Aorta (tissue), 5 donors: ENCODE measurements around the gene GRAMD2A. TPM values are rescaled to one million over a fixed set of nuclear protein-coding genes. Genes with fewer than 3 reads are reported as not detected.

ENCODE experiments used
- ATAC-seq: fragments of 200-7000 bp; cut with Tn5 transposase; one replicate; pipeline ENCODE4 v1.9.1; 2022; ENCODE audit warnings: moderate library complexity; ENCODE audit not compliant: low FRiP score
- DNase-seq, 2 donors: peaks; one replicate each; pipeline ENCODE4 v3.0.0-alpha.2; 2020
- H3K27ac ChIP-seq, 2 donors: one replicate each; pipeline ENCODE4 v1.5.1; 2013; ENCODE audit warnings: low read length in 2 of 2, mild to moderate bottlenecking in 2 of 2, moderate library complexity in 2 of 2, control low read depth in 1 of 2, inconsistent platforms in 1 of 2, low read depth in 1 of 2
- H3K27me3 ChIP-seq, 2 donors: one replicate each; pipeline ENCODE4 v1.6.1; 2013; ENCODE audit warnings: control low read depth in 1 of 2, low read length in 1 of 2, mild to moderate bottlenecking in 1 of 2, moderate library complexity in 1 of 2; ENCODE audit not compliant: insufficient read depth in 2 of 2, control insufficient read depth in 1 of 2
- H3K36me3 ChIP-seq, 2 donors: one replicate each; pipeline ENCODE4 v1.6.1; 2013; ENCODE audit warnings: control low read depth in 1 of 2, low read length in 1 of 2, mild to moderate bottlenecking in 1 of 2; ENCODE audit not compliant: insufficient read depth in 2 of 2, control insufficient read depth in 1 of 2
- H3K4me1 ChIP-seq, 2 donors: one replicate each; pipeline ENCODE4 v1.6.1; 2013; ENCODE audit warnings: low read length in 2 of 2, control low read depth in 1 of 2, mild to moderate bottlenecking in 1 of 2, moderate library complexity in 1 of 2; ENCODE audit not compliant: insufficient read depth in 2 of 2, control insufficient read depth in 1 of 2
- H3K4me3 ChIP-seq, 2 donors: one replicate each; pipeline ENCODE4 v1.5.1; 2013; ENCODE audit warnings: low read length in 2 of 2, control low read depth in 1 of 2, mild to moderate bottlenecking in 1 of 2
- H3K9me3 ChIP-seq: one replicate; pipeline ENCODE4 v1.6.1; 2013; ENCODE audit warnings: mild to moderate bottlenecking, low read length; ENCODE audit not compliant: control insufficient read depth
- whole genome bisulfite sequencing, 2 donors: extraction: QIAGEN DNeasy Blood & Tissue Kit; methylation state at CpG; one replicate each; pipeline ENCODE4 v1.1.7; 2013; 5-methylcytosine and 5-hydroxymethylcytosine counted together
- intact Hi-C, 2 donors: fragments of 100-400 bp; cut with DNase I; formaldehyde crosslinking; loops; one replicate each; pipeline versions ENCODE4 v1.14.2 to v1.15.0; 2022
- polyA plus RNA-seq, 2 donors: library from polyadenylated mRNA; stranded (reverse); fragments of 200-250 nt; gene quantifications; one replicate each; pipeline ENCODE4 v1.2.3, GENCODE V29; 2013
- total RNA-seq, 2 donors: library from RNA; stranded (reverse); fragmentation: NEBNext Ultra II Directional; extraction: Animal tissue kit (Norgen Biotek cat#: 25700); gene quantifications; one replicate each; pipeline ENCODE4 v1.2.1, GENCODE V29; 2021
- donor health status: healthy with polysubstance abuse.
- donor health status: Bipolar disorder and iron deficiency.
- donor health status: DM: no; HTN: no; CAD: no.
- donor health status: DM: no; HTN: no; CAD: no.
- donor health status: DM: yes; HTN: yes; CAD: no.

GRAMD2A gene
- total and polyA plus RNA-seq, 4 donors: 0.13 to 1.5 (median 0.56) TPM

DNA sequence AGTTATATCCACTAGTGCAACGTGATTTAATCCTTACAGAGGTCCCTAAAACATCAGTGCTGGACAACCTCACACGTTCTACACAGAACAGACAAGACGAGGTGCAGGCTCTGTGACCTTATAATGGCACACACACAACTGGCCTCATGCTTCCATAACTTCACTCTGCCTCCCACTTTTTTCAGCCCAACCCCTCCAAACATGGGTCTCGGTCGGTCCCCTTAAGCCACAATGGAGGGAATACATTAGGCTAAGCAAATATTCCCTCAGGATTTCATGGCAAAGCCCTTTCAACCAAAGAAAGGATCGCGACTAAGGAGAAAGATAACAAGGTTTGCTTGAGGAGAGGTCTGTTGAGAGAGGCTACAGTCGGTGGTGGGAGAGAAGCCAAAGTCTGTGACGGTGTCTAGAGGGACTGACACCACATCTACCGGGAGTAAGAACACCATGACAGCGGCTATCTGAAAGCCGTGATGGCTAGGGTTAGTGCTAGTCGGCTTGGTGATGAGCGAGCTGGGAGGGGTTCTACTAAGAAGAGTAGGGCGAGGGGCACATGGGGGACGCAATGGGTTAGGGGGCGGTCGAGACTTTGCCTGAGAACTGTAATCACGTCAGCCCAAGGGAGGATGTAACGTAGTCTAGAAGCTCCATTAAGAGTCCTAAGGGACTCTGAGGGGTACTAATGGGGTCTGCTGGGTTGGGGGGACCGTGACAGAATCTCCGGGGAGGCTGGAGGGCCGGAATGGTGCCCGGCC, 80.7 kb downstream of the GRAMD2A start:
- DNase-seq: peak in 1 of 2 donors; percentile 58
- intact Hi-C loops: loop anchor here in 1 of 2 donors (5.0 kb wide), 1 partner anchor 120 kb away; no protein-coding TSS in a partner anchor
- H3K27me3 ChIP-seq: no peaks in the 10 kb centered on the region
- H3K9me3 ChIP-seq: no peaks in the 10 kb centered on the region
- 0 to 1% methylated on average over 24 of the region's 24 CpGs for WGBS, 2 donors
- peaks cover 1 to 7% of the 10 kb centered on the region in 2 donors for H3K4me1 ChIP-seq
- ATAC-seq: peak; percentile 2
- H3K4me3 ChIP-seq: peak overlapping the region; percentile 62 to 72
- H3K36me3 ChIP-seq: no peaks in the 10 kb centered on the region
- peak overlapping the region; percentile 45 to 47 for H3K27ac ChIP-seq

DNA sequence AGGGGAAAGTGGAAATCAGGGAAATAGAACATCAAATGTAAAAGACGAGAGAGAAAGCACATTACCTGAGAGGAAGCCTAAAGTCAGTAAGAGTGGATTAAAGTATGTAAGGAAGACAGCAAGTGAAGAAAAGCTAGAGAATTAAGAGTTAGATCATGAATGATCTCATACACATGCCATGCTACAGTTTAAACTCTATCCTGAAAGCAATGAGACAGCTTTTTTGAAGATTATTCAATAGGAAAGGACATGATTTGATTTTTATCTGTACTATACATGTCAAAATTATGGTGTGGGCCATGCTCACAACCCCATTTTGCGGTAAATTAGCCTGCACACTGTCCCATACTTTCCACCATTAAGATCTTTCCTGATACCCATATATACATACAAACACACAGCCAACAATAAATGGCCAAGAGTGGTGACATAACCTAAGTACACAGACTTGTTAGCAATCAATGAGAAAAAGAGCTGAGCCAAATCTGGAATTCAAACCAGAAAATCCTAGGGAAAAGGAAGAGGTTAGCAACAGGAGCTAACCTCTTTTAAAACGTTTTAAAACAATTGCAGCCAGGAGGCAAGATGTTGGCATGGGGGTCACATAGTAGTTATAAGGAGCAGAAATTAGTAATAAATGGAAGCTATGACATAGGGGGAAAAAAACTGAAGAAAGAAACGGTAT, 84.1 kb downstream of the GRAMD2A start:
- Histone ChIP-seq H3K36me3 (no peaks in the 10 kb centered on the region), H3K4me3 (no peak overlapping the region), H3K27me3 (no peaks in the 10 kb centered on the region), H3K9me3 (no peaks in the 10 kb centered on the region), H3K4me1 (peaks cover 1 to 7% of the 10 kb centered on the region in 2 donors), H3K27ac (no peak overlapping the region)
- ATAC-seq (no peak), DNase-seq (no peak)
- intact Hi-C loops: no loop called here
- WGBS, 2 donors: 69 to 71% methylated on average over 4 of the region's 4 CpGs

DNA sequence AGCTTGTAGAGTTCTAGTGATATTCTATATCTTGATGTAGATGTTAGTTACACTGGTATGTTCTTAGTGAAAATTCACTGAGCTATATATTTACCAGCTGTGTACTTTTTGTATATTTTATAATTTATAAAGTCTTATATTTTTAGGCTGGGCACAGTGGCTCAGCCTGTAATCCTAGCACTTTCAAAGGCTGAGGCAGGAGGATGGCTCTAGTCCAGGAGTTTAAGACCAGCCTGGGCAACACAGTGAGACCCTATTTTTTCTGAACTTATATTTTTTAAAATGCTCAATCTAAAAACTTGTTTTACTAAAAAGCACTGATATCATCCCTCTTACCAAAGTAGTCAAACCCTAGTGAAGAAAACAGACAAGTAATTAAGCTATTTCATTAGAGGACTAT, 84.8 kb downstream of the GRAMD2A start:
- H3K4me1 ChIP-seq: peaks cover 1 to 7% of the 10 kb centered on the region in 2 donors
- H3K27ac ChIP-seq: no peak overlapping the region

DNA sequence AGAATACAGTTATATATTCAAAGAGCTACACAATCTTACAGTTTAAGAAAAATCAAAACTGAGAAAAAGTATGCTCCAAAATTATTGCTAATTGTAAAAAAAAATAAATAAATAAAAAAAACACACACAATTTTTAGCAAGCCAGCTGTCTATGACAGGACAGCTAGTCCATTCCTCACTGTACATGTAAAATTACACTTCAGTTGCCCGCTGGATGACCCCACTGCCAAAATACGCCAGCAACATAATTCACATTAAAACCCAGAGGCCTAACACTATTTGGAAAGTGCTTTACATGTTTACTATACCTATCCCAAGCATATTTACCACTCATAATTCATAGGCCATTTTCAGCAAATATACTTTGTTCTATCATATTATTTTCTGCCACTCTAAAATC, 85.5 kb downstream of the GRAMD2A start:
- Histone ChIP-seq H3K36me3 (no peaks in the 10 kb centered on the region), H3K4me1 (peaks cover 1 to 7% of the 10 kb centered on the region in 2 donors), H3K27me3 (no peaks in the 10 kb centered on the region), H3K4me3 (no peak overlapping the region), H3K9me3 (no peaks in the 10 kb centered on the region), H3K27ac (no peak overlapping the region)
- 51 to 76% methylated on average over 2 of the region's 2 CpGs for WGBS, 2 donors
- DNase-seq (no peak), ATAC-seq (no peak)
- intact Hi-C loops: no loop called here

More for the DNA sequence above, 84.8 kb downstream of the GRAMD2A start:
- H3K9me3 ChIP-seq: no peaks in the 10 kb centered on the region
- no peak overlapping the region for H3K4me3 ChIP-seq
- intact Hi-C loops: no loop called here
- DNase-seq (no peak), ATAC-seq (no peak)
- H3K27me3 ChIP-seq: no peaks in the 10 kb centered on the region
- no peaks in the 10 kb centered on the region for H3K36me3 ChIP-seq

DNA sequence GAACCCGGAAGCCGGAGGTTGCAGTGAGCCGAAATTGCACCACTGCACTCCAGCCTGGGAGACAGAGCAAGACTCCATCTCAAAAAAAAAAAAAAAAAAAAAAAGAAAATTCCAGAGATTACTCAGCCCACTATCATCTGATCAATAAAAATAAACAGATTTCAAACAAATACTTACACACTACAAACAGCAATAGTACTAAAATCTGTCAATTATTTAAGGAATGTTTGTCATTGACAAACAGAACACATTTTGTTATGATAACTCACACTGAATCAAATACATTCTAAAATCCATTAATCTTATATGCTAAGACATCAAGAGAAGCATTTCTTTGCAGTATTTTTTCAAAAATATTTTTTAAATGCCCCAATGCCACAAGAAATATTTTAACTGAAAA, 87.2 kb downstream of the GRAMD2A start:
- H3K4me1 ChIP-seq: peaks cover 1 to 6% of the 10 kb centered on the region in 2 donors
- ATAC-seq: no peak

More for the DNA sequence above, 87.2 kb downstream of the GRAMD2A start:
- H3K36me3 ChIP-seq: no peaks in the 10 kb centered on the region
- no peaks in the 10 kb centered on the region for H3K9me3 ChIP-seq
- no peak overlapping the region for H3K27ac ChIP-seq
- intact Hi-C loops: no loop called here
- DNase-seq: no peak
- no peak overlapping the region for H3K4me3 ChIP-seq
- no peaks in the 10 kb centered on the region for H3K27me3 ChIP-seq
- 94% methylated on average over 3 of the region's 3 CpGs for WGBS, 2 donors

Other genes starting within 250 kb of the GRAMD2A start
- gene MYO9A, start 79.6 kb downstream of the GRAMD2A start, total RNA-seq: 10 to 100 TPM; 79.3 to 93.7 TPM
- 1 to 10 TPM; 4.9 to 9.0 TPM for gene MYO9A, start 79.6 kb downstream of the GRAMD2A start, polyA plus RNA-seq
- gene SENP8, start 79.4 kb downstream of the GRAMD2A start, total RNA-seq: 1 to 10 TPM; 1.5 to 1.8 TPM
- 1 to 10 TPM in 1 of 2 donors, under 1 TPM in 1; 0.46 to 1.3 TPM for gene SENP8, start 79.4 kb downstream of the GRAMD2A start, polyA plus RNA-seq
- gene PKM, start 33.4 kb upstream of the GRAMD2A start, total RNA-seq: 100 to 1,000 TPM; 478 to 588 TPM
- gene PKM, start 33.4 kb upstream of the GRAMD2A start, polyA plus RNA-seq: 100 to 1,000 TPM; 238 to 429 TPM
- gene PARP6, start 74.8 kb upstream of the GRAMD2A start, total RNA-seq: 10 to 100 TPM; 63.1 to 72.2 TPM
- 100 to 1,000 TPM in 1 of 2 donors, 10 to 100 TPM in 1; 28.0 to 143 TPM for gene PARP6, start 74.8 kb upstream of the GRAMD2A start, polyA plus RNA-seq
- gene CELF6, start 122.4 kb upstream of the GRAMD2A start, total RNA-seq: 1 to 10 TPM; 1.0 to 1.9 TPM
- 1 to 10 TPM in 1 of 2 donors, under 1 TPM in 1; 0.25 to 7.7 TPM for gene CELF6, start 122.4 kb upstream of the GRAMD2A start, polyA plus RNA-seq
- 100 to 1,000 TPM; 101 to 144 TPM for gene HEXA, start 178.2 kb upstream of the GRAMD2A start, total RNA-seq
- gene HEXA, start 178.2 kb upstream of the GRAMD2A start, polyA plus RNA-seq: 10 to 100 TPM; 58.2 to 96.8 TPM
- not detected for gene TMEM202, start 200.5 kb upstream of the GRAMD2A start, total RNA-seq
- not detected for gene TMEM202, start 200.5 kb upstream of the GRAMD2A start, polyA plus RNA-seq